ENCODE measurements around the gene ORC3. TPM values are rescaled to one million over a fixed set of nuclear protein-coding genes. Genes with fewer than 3 reads are reported as not detected.
"Not testable (repeated sequence)": the region's sequence is repeated elsewhere in the genome, so short reads cannot be mapped to it uniquely, and the experiment has no call there.

ORC3 gene
- total RNA-seq, 2 donors from 2014 or later: 35.2 to 38.3 TPM

GRCh38 chr6:87708581-87709427, 118.9 kb downstream of the ORC3 start:
- not testable (repeated sequence) for H3K4me3 Mint-ChIP-seq; H3K9me3 Mint-ChIP-seq; ATAC-seq (replicated peaks in 1 of 2); H3K27ac Mint-ChIP-seq; H3K27me3 Mint-ChIP-seq (ENCODE audit: low read depth); H3K36me3 Mint-ChIP-seq (ENCODE audit: insufficient read depth in 2 of 2); DNase-seq
- peaks cover 35% of the 10 kb centered on the region for H3K4me1 Mint-ChIP-seq (ENCODE audit: low read depth)

DNA sequence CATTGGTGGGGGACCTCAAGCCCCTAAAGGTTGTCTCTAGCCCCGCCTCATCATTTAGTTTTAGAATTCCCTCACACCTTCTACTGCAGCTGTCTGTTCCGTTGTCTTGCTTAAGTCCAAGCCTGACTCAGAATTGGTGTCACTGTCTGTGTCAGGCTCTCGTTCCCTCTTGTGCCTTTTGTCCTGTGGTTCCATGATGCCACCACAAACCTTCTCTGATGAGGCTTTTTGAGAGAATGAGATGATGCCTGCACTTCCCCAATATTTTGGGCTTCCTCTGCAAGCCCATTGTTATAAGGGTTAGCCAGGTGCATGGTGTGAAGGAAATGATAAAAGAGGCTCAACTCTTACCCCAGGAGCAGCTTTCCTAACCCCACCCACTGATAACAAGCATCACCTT, 120.2 kb downstream of the ORC3 start:
- H3K36me3 Mint-ChIP-seq (ENCODE audit: insufficient read depth in 2 of 2): peaks cover 2% of the 10 kb centered on the region in 2 donors
- H3K9me3 Mint-ChIP-seq: no peaks in the 10 kb centered on the region
- no peak overlapping the region for H3K4me3 Mint-ChIP-seq
- peaks cover 37% of the 10 kb centered on the region for H3K4me1 Mint-ChIP-seq (ENCODE audit: low read depth)
- no peak overlapping the region for H3K27ac Mint-ChIP-seq
- no peaks in the 10 kb centered on the region for H3K27me3 Mint-ChIP-seq (ENCODE audit: low read depth)
- ATAC-seq (replicated peaks in 1 of 2) (no peak), DNase-seq (peak in 1 of 2 donors; percentile 29)

DNA sequence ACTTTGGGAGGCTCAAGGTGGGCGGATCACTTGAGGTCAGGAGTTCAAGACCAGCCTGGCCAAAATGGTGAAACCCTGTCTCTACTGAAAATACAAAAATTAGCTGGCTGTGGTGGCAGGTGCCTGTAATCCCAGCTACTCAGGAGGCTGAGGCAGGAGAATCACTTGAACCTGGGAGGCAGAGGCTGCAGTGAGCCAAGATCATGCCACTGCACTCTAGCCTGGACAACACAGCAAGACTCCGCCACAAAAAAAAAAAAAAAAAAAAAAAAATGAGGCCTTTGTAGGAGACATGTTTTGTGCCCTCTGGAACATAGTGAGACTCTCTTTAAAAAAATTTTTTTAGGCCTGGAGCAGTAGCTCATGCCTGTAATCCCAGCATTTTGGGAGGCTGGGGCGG, 122.8 kb downstream of the ORC3 start:
- H3K27ac Mint-ChIP-seq; H3K27me3 Mint-ChIP-seq (ENCODE audit: low read depth); DNase-seq; H3K36me3 Mint-ChIP-seq (ENCODE audit: insufficient read depth in 2 of 2); ATAC-seq (replicated peaks in 1 of 2); H3K4me3 Mint-ChIP-seq; H3K9me3 Mint-ChIP-seq: not testable (repeated sequence)
- H3K4me1 Mint-ChIP-seq (ENCODE audit: low read depth): peaks cover 20% of the 10 kb centered on the region

DNA sequence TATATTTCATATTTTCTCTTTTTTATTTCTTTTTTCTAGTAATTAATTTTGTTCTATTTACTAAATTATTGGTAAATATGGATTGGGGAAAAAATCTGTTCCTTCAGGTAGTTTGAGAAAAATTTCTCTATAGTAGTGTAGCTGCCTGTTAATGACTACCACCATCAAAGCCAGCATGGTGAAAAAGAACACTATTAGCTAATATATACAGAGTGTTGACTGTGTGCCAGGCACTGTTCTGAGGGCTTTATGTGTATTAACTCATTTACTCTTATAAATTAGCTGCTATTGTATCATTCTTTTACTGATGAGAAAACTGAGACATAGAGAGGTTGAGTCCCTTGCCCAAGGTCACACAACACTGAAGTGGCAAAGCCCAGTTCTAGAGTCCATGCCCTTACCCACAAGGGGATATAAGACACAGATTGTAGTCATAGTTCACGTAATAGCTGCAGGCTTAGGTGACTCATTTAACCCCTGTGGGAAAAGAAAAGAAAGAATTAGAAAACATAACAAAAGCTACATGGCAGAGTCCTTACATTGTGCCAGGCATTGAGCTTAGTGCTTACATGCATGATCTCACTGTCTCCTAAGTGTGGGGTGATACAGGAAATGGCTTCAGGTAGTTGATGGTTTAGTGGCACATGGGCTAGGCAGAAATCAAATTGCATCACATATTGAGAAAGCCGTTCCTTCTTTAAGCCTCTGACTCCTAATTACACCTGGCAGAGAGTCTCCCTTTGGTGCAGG, 124.3 kb downstream of the ORC3 start:
- peak; percentile 88 to 91 for ATAC-seq (replicated peaks in 1 of 2)
- peak overlapping the region in 1 of 2 donors; percentile 8 for H3K4me3 Mint-ChIP-seq
- peaks cover 31% of the 10 kb centered on the region for H3K4me1 Mint-ChIP-seq (ENCODE audit: low read depth)
- peaks cover 2% of the 10 kb centered on the region in 2 donors for H3K36me3 Mint-ChIP-seq (ENCODE audit: insufficient read depth in 2 of 2)
- H3K27me3 Mint-ChIP-seq (ENCODE audit: low read depth): no peaks in the 10 kb centered on the region
- H3K9me3 Mint-ChIP-seq: no peaks in the 10 kb centered on the region
- no peak overlapping the region for H3K27ac Mint-ChIP-seq
- DNase-seq: no peak

Other genes starting within 250 kb of the ORC3 start
- gene C6orf163, start 245.3 kb upstream of the ORC3 start, total RNA-seq: 1 to 10 TPM; 2.0 to 2.7 TPM
- not detected for gene CFAP206, start 182.2 kb upstream of the ORC3 start, total RNA-seq
- gene SLC35A1, start 117.2 kb upstream of the ORC3 start, total RNA-seq: 10 to 100 TPM; 12.7 to 14.7 TPM
- gene RARS2, start 148 bp upstream of the ORC3 start, total RNA-seq: 10 to 100 TPM; 20.7 to 23.2 TPM
- gene AKIRIN2, start 112.1 kb downstream of the ORC3 start, total RNA-seq: 10 to 100 TPM; 64.5 to 71.0 TPM

Data from activated T-cell treated with anti-CD3 and anti-CD28 coated beads, Interleukin-2, amount 50 U/mL, for 72 hours (primary cell).